Gastroesophageal sphincter (tissue), 2 donors: ENCODE data around the gene TNFRSF18.

Source experiments
- EP300 ChIP-seq: sonication (generic); formaldehyde crosslinking; IDR thresholded peaks from one replicate; pipeline ENCODE4 v1.6.1; 2017; ENCODE audit warnings: antibody characterized with exemption, mild to moderate bottlenecking
- POLR2AphosphoS5 ChIP-seq: sonication (generic); formaldehyde crosslinking; IDR thresholded peaks from one replicate; pipeline ENCODE4 v1.6.1; 2017; ENCODE audit warnings: antibody characterized with exemption

GRCh38 chr1:1196431-1197187 is 9.8 kb downstream of the TNFRSF18 start:
- no peak for TF ChIP-seq POLR2AphosphoS5
- no peak for TF ChIP-seq EP300
